Gastrocnemius medialis (tissue), 4 donors: ENCODE results near the gene DOCK11. TPM values are rescaled to one million over a fixed set of nuclear protein-coding genes. Genes with fewer than 3 reads are reported as not detected.
"Not testable (repeated sequence)": the region's sequence is repeated elsewhere in the genome, so short reads cannot be mapped to it uniquely, and the experiment has no call there.

Experiments used
- ATAC-seq, 2 donors: fragments of 150-250 bp; one replicate each; pipeline ENCODE4 v1.9.1; 2016
- DNase-seq, 2 donors: peaks; one replicate each; pipeline ENCODE4 v3.0.0-alpha.2; 2019
- H3K27ac ChIP-seq, 4 donors: fragments of 200-600 bp; sonication (generic); 1 replicate in 1 of 4; 2 replicates in 3 of 4; pipeline ENCODE4 v1.5.1; 2016 to 2018; ENCODE audit warnings: mild to moderate bottlenecking in 2 of 4, moderate library complexity in 1 of 4
- H3K27me3 ChIP-seq, 3 donors: fragments of 200-600 bp; sonication (generic) in 2 of 3; 1 replicate in 1 of 3; 2 replicates in 2 of 3; pipeline versions ENCODE4 v1.5.1 to v1.6.0; 2016 to 2019; ENCODE audit warnings: mild to moderate bottlenecking in 1 of 3, moderate library complexity in 1 of 3
- H3K36me3 ChIP-seq, 2 donors: fragments of 200-600 bp; sonication (generic) in 1 of 2; one replicate each; pipeline ENCODE4 v1.5.1; 2017 to 2018
- H3K4me1 ChIP-seq, 2 donors: fragments of 200-600 bp; sonication (generic) in 1 of 2; one replicate each; pipeline ENCODE4 v1.5.1; 2016 to 2017; ENCODE audit warnings: mild to moderate bottlenecking in 2 of 2
- H3K4me3 ChIP-seq, 4 donors: fragments of 200-600 bp; sonication (generic) in 3 of 4; 1 replicate in 1 of 4; 2 replicates in 3 of 4; pipeline ENCODE4 v1.5.1; 2016 to 2019; ENCODE audit warnings: mild to moderate bottlenecking in 2 of 4
- H3K9me3 ChIP-seq, 3 donors: fragments of 200-600 bp; sonication (generic) in 2 of 3; 1 replicate in 1 of 3; 2 replicates in 2 of 3; pipeline ENCODE4 v1.5.1; 2016 to 2019
- CTCF ChIP-seq, 5 experiments: fragments of 450-650 bp in 3 of 5; fragments of 200-600 bp in 2 of 5; sonication (generic) in 2 of 5; IDR thresholded peaks in 4 of 5; conservative IDR thresholded peaks in 1 of 5; 1 replicate in 4 of 5; 2 replicates in 1 of 5; pipeline ENCODE4 v1.5.1; 2016 to 2019; ENCODE audit warnings: antibody characterized with exemption in 5 of 5, mild to moderate bottlenecking in 3 of 5, moderate library complexity in 3 of 5
- POLR2A ChIP-seq, 2 donors: fragments of 450-650 bp; IDR thresholded peaks; one replicate each; pipeline ENCODE4 v1.6.1; 2017; ENCODE audit warnings: antibody characterized with exemption in 2 of 2, mild to moderate bottlenecking in 2 of 2, moderate library complexity in 2 of 2
- in situ Hi-C, 4 donors: fragments of 200-750 bp; cut with MboI; loops; one replicate each; pipeline versions ENCODE4 v1.15.0 to v1.8.0; 2017; ENCODE audit warnings: low sequenced_read_pairs in 4 of 4
- intact Hi-C: fragments of 100-400 bp; cut with DNase I; formaldehyde crosslinking; loops from one replicate; pipeline ENCODE4 v1.15.1; 2023; ENCODE audit warnings: low total_unique reads
- total RNA-seq, 4 donors: library from RNA; depleted of rRNA; stranded (reverse); fragments of >200 nt; gene quantifications; one replicate each; pipeline versions ENCODE4 v1.1.0 to v1.2.3, GENCODE V29; 2016

The DOCK11 gene
- total RNA-seq, 4 donors from 2014 or later: 2.3 to 5.7 (median 3.2) TPM

DNA sequence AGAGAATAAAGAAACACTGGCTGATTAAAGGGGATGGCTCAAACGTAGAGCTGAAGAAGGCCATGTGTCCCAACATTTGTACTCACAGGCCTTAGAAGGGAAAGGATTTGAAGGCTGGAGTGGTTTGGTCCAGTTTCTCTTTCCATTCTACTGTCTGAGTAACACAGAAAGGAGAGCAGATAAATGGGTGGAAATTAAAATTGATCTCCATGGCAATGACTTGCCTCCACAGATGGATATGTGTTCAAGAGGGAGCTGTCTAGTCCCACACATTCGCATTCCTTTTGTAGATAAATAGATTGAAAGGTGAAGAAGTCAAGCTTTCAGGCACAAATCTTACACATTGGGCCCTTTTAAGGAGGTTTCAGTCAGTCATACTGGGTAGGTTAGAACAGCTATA, 74.6 kb downstream of the DOCK11 start:
- Histone ChIP-seq H3K4me3 (no peak overlapping the region), H3K9me3 (no peaks in the 10 kb centered on the region), H3K4me1 (no peaks in the 10 kb centered on the region), H3K27ac (no peak overlapping the region), H3K36me3 (no peaks in the 10 kb centered on the region), H3K27me3 (no peaks in the 10 kb centered on the region)
- intact Hi-C loops: no loop called here
- no peak for TF ChIP-seq POLR2A (IDR thresholded peaks at IDR 0.05)
- no peak for TF ChIP-seq CTCF (IDR thresholded peaks at IDR 0.05 in 4 of 5, conservative IDR thresholded peaks at IDR 0.05 in 1 of 5)
- in situ Hi-C loops: no loop called here
- DNase-seq (no peak), ATAC-seq (no peak)

DNA sequence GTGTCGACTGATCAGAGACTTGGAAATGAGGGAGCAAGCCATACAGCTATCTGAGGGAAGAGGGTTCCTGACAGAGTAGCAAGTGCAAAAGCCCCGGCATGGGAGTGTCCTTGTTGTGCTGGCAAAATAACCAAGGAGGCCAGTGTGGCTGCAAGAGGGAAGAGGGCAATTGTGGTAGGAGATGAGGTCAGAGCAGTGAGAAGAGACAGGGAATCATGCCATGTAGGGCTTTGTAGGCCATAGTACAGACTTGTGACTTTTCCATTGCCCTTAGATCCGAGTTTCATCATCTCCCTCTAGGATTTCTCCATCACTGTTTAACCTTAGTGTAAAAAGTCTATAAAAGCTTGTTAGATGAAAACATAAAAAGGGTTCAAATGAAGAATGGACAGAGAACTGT, 76.2 kb downstream of the DOCK11 start:
- no peaks in the 10 kb centered on the region for H3K4me1 ChIP-seq
- ATAC-seq: no peak
- in situ Hi-C loops (no loop called here), intact Hi-C loops (no loop called here)
- H3K9me3 ChIP-seq: no peaks in the 10 kb centered on the region
- H3K4me3 ChIP-seq: no peak overlapping the region
- DNase-seq: no peak
- no peak overlapping the region for H3K27ac ChIP-seq
- H3K27me3 ChIP-seq: no peaks in the 10 kb centered on the region
- TF ChIP-seq POLR2A (IDR thresholded peaks at IDR 0.05) (no peak), CTCF (IDR thresholded peaks at IDR 0.05 in 4 of 5, conservative IDR thresholded peaks at IDR 0.05 in 1 of 5) (no peak)
- H3K36me3 ChIP-seq: no peaks in the 10 kb centered on the region

DNA sequence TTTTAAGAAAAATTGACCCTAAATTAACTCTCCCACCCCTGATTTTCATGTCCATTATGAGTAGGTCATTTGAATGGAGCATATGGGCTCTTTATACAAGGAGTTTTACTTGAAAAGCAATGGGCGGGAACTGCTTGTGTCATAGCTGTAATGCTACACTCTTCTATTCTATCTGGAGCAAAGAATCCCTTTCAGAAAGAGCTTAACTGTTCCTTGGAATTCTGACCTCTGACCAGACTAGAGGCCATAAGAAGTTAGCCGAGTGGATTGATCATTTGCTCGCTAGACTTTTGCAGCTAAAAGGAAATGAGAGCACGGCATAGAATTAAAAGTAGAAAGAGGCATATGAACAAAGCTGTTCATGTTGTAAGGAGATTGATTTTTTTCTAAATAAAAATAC, 79.1 kb downstream of the DOCK11 start:
- ATAC-seq (no peak), DNase-seq (no peak)
- in situ Hi-C loops (loop anchor here in 1 of 4 donors (25.0 kb wide), 1 partner anchor 112 kb away; no protein-coding TSS in a partner anchor), intact Hi-C loops (no loop called here)
- Histone ChIP-seq H3K9me3 (no peaks in the 10 kb centered on the region), H3K4me1 (no peaks in the 10 kb centered on the region), H3K27me3 (no peaks in the 10 kb centered on the region), H3K27ac (no peak overlapping the region), H3K4me3 (no peak overlapping the region), H3K36me3 (no peaks in the 10 kb centered on the region)
- no peak for TF ChIP-seq POLR2A (IDR thresholded peaks at IDR 0.05)
- no peak for TF ChIP-seq CTCF (IDR thresholded peaks at IDR 0.05 in 4 of 5, conservative IDR thresholded peaks at IDR 0.05 in 1 of 5)

GRCh38 chrX:118577041-118577440, 81.4 kb downstream of the DOCK11 start:
- in situ Hi-C loops: loop anchor here in 1 of 4 donors (25.0 kb wide), 1 partner anchor 115 kb away; no protein-coding TSS in a partner anchor
- TF ChIP-seq POLR2A (IDR thresholded peaks at IDR 0.05) (no peak), CTCF (IDR thresholded peaks at IDR 0.05 in 4 of 5, conservative IDR thresholded peaks at IDR 0.05 in 1 of 5) (no peak)
- Histone ChIP-seq H3K9me3 (no peaks in the 10 kb centered on the region), H3K27ac (no peak overlapping the region), H3K36me3 (no peaks in the 10 kb centered on the region), H3K4me1 (no peaks in the 10 kb centered on the region), H3K27me3 (no peaks in the 10 kb centered on the region), H3K4me3 (no peak overlapping the region)
- no peak for ATAC-seq
- intact Hi-C loops: no loop called here
- DNase-seq: no peak

GRCh38 chrX:118579417-118579816, 83.8 kb downstream of the DOCK11 start:
- intact Hi-C loops (no loop called here), in situ Hi-C loops (loop anchor here in 1 of 4 donors (25.0 kb wide), 1 partner anchor 117 kb away; no protein-coding TSS in a partner anchor)
- H3K9me3 ChIP-seq: no peaks in the 10 kb centered on the region
- DNase-seq: no peak
- no peak for ATAC-seq
- H3K4me1 ChIP-seq: no peaks in the 10 kb centered on the region
- H3K4me3 ChIP-seq: no peak overlapping the region
- TF ChIP-seq POLR2A (IDR thresholded peaks at IDR 0.05) (no peak), CTCF (IDR thresholded peaks at IDR 0.05 in 4 of 5, conservative IDR thresholded peaks at IDR 0.05 in 1 of 5) (no peak)
- H3K27me3 ChIP-seq: no peaks in the 10 kb centered on the region
- H3K27ac ChIP-seq: no peak overlapping the region
- no peaks in the 10 kb centered on the region for H3K36me3 ChIP-seq

DNA sequence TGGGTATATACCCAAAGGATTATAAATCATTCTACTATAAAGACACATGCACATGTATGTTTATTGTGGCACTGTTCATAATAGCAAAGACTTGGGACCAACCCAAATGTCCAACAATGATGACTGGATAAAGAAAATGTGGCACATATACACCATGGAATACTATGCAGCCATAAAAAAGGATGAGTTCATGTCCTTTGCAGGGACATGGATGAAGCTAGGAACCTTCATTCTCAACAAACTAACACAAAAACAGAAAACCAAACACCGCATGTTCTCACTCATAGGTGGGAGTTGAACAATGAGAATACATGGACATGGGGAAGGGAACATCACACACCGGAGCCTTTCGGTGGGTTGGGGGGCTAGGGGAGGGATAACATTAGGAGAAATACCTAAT, 87.3 kb downstream of the DOCK11 start:
- intact Hi-C loops, H3K4me3 ChIP-seq, H3K9me3 ChIP-seq, H3K27me3 ChIP-seq, DNase-seq, H3K27ac ChIP-seq, H3K36me3 ChIP-seq, H3K4me1 ChIP-seq, ATAC-seq: not testable (repeated sequence)
- in situ Hi-C loops: loop anchor here in 1 of 4 donors (25.0 kb wide), 1 partner anchor 121 kb away; no protein-coding TSS in a partner anchor
